ENCODE data around the gene PSMA2.
A peak's percentile ranks its signal among the peaks of the same experiment; 100 is the strongest.

PSMA2 gene

GRCh38 chr7:42876182-42877068 lies 55.5 kb downstream of the PSMA2 start:
- Histone ChIP-seq H3K27me3 (ENCODE audit: insufficient read depth, low read length, poor library complexity) (no peaks in the 10 kb centered on the region), H3K4me2 (ENCODE audit: insufficient read depth, low read length) (no peak overlapping the region), H3K79me2 (ENCODE audit: insufficient read depth, low read length) (no peaks in the 10 kb centered on the region), H3K4me3 (ENCODE audit: low read depth in 1 of 2, low read length in 2 of 2) (no peak overlapping the region), H2AFZ (ENCODE audit: low read depth, low read length) (no peak overlapping the region), H3K27ac (ENCODE audit: low read length) (no peak overlapping the region), H3K4me1 (ENCODE audit: insufficient read depth, low read length) (no peaks in the 10 kb centered on the region), H3K36me3 (ENCODE audit: insufficient read depth, low read length) (no peaks in the 10 kb centered on the region), H4K20me1 (ENCODE audit: insufficient read depth, low read length) (no peaks in the 10 kb centered on the region), H3K9ac (ENCODE audit: low read depth, low read length) (no peak overlapping the region), H3K9me3 (ENCODE audit: insufficient read depth, low read length, severe bottlenecking) (no peaks in the 10 kb centered on the region)
- peak; percentile 81 for ATAC-seq (ENCODE audit: insufficient read depth, low read depth)
- TF ChIP-seq EZH2 (IDR thresholded peaks at IDR 0.05; ENCODE audit: borderline replicate concordance, low read depth, low read length, severe bottlenecking) = no peak
- TF ChIP-seq CTCF (IDR thresholded peaks at IDR 0.05; ENCODE audit: borderline replicate concordance, extremely low read depth, low read length, poor library complexity, severe bottlenecking) = peak; percentile 83
- peak; percentile 65 for DNase-seq

- no peak overlapping the region for H3K27ac ChIP-seq (ENCODE audit: low read length)
- no peak overlapping the region for H3K9ac ChIP-seq (ENCODE audit: low read depth, low read length)
- no peaks in the 10 kb centered on the region for H3K79me2 ChIP-seq (ENCODE audit: insufficient read depth, low read length)
- H3K4me1 ChIP-seq (ENCODE audit: insufficient read depth, low read length) = no peaks in the 10 kb centered on the region
- no peak overlapping the region for H3K4me3 ChIP-seq (ENCODE audit: low read depth in 1 of 2, low read length in 2 of 2)
- no peak for ATAC-seq (ENCODE audit: insufficient read depth, low read depth)
- no peaks in the 10 kb centered on the region for H4K20me1 ChIP-seq (ENCODE audit: insufficient read depth, low read length)
- peaks cover 8% of the 10 kb centered on the region for H3K9me3 ChIP-seq (ENCODE audit: insufficient read depth, low read length, severe bottlenecking)
- TF ChIP-seq CTCF (IDR thresholded peaks at IDR 0.05; ENCODE audit: borderline replicate concordance, extremely low read depth, low read length, poor library complexity, severe bottlenecking) = no peak
- H3K27me3 ChIP-seq (ENCODE audit: insufficient read depth, low read length, poor library complexity) = no peaks in the 10 kb centered on the region
- no peaks in the 10 kb centered on the region for H3K36me3 ChIP-seq (ENCODE audit: insufficient read depth, low read length)
- no peak for DNase-seq
- no peak overlapping the region for H3K4me2 ChIP-seq (ENCODE audit: insufficient read depth, low read length)
- H2AFZ ChIP-seq (ENCODE audit: low read depth, low read length) = no peak overlapping the region
Measured at GRCh38 chr7:42869131-42870020, 62.6 kb downstream of the PSMA2 start.

GRCh38 chr7:42868480-42868879 lies 63.5 kb downstream of the PSMA2 start:
- Histone ChIP-seq H4K20me1 (ENCODE audit: insufficient read depth, low read length) (no peaks in the 10 kb centered on the region), H3K36me3 (ENCODE audit: insufficient read depth, low read length) (no peaks in the 10 kb centered on the region), H2AFZ (ENCODE audit: low read depth, low read length) (no peak overlapping the region), H3K4me3 (ENCODE audit: low read depth in 1 of 2, low read length in 2 of 2) (no peak overlapping the region), H3K4me2 (ENCODE audit: insufficient read depth, low read length) (no peak overlapping the region), H3K9me3 (ENCODE audit: insufficient read depth, low read length, severe bottlenecking) (peaks cover 8% of the 10 kb centered on the region), H3K4me1 (ENCODE audit: insufficient read depth, low read length) (no peaks in the 10 kb centered on the region), H3K27me3 (ENCODE audit: insufficient read depth, low read length, poor library complexity) (no peaks in the 10 kb centered on the region), H3K27ac (ENCODE audit: low read length) (no peak overlapping the region), H3K79me2 (ENCODE audit: insufficient read depth, low read length) (no peaks in the 10 kb centered on the region), H3K9ac (ENCODE audit: low read depth, low read length) (no peak overlapping the region)
- TF ChIP-seq EZH2 (IDR thresholded peaks at IDR 0.05; ENCODE audit: borderline replicate concordance, low read depth, low read length, severe bottlenecking) (no peak), CTCF (IDR thresholded peaks at IDR 0.05; ENCODE audit: borderline replicate concordance, extremely low read depth, low read length, poor library complexity, severe bottlenecking) (no peak)
- ATAC-seq (ENCODE audit: insufficient read depth, low read depth) (no peak), DNase-seq (no peak)
